SK-N-SH (cell line): ENCODE data around the gene ITGAE.

Source experiments
- CHD2 ChIP-seq: fragments of 150-350 bp; IDR thresholded peaks from 2 replicates; pipeline ENCODE4 v1.6.1; 2018; ENCODE audit warnings: low read length; ENCODE audit not compliant: partially characterized antibody
- EZH2phosphoT487 ChIP-seq: fragments of 200-600 bp; sonication (generic); IDR thresholded peaks from 2 replicates; pipeline ENCODE4 v1.6.1; 2017; ENCODE audit warnings: low read depth, mixed run types, mild to moderate bottlenecking, antibody characterized with exemption, moderate library complexity, borderline replicate concordance
- NRF1 ChIP-seq: IDR thresholded peaks from 2 replicates; pipeline ENCODE4 v1.6.1; 2012; ENCODE audit warnings: low read depth, mild to moderate bottlenecking, low read length
- POLR2AphosphoS5 ChIP-seq: IDR thresholded peaks from 2 replicates; pipeline ENCODE4 v1.6.1; 2012; ENCODE audit warnings: low read depth, low read length
- RCOR1 ChIP-seq: fragments of 150-350 bp; IDR thresholded peaks from 2 replicates; pipeline ENCODE4 v1.6.1; 2017; ENCODE audit warnings: antibody characterized with exemption, low read length
- REST ChIP-seq: IDR thresholded peaks from 2 replicates; pipeline ENCODE4 v1.6.1; 2012; ENCODE audit warnings: mild to moderate bottlenecking, low read depth, low read length, moderate library complexity
- TF ChIP-seq, protein P1 (sequence below): fragments of 200-600 bp; sonication (generic); IDR thresholded peaks from 2 replicates; pipeline ENCODE4 v1.6.1; 2017; ENCODE audit warnings: antibody characterized with exemption, mild to moderate bottlenecking, moderate library complexity
- TF ChIP-seq, protein P2 (sequence below): IDR thresholded peaks from 2 replicates; pipeline ENCODE4 v1.4.0; 2012; ENCODE audit warnings: low read depth

- TF ChIP-seq POLR2AphosphoS5 = no peak
- no peak for TF ChIP-seq CHD2
- TF ChIP-seq, protein P1, sequence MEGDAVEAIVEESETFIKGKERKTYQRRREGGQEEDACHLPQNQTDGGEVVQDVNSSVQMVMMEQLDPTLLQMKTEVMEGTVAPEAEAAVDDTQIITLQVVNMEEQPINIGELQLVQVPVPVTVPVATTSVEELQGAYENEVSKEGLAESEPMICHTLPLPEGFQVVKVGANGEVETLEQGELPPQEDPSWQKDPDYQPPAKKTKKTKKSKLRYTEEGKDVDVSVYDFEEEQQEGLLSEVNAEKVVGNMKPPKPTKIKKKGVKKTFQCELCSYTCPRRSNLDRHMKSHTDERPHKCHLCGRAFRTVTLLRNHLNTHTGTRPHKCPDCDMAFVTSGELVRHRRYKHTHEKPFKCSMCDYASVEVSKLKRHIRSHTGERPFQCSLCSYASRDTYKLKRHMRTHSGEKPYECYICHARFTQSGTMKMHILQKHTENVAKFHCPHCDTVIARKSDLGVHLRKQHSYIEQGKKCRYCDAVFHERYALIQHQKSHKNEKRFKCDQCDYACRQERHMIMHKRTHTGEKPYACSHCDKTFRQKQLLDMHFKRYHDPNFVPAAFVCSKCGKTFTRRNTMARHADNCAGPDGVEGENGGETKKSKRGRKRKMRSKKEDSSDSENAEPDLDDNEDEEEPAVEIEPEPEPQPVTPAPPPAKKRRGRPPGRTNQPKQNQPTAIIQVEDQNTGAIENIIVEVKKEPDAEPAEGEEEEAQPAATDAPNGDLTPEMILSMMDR = no peak
- TF ChIP-seq NRF1 = no peak
- no peak for TF ChIP-seq EZH2phosphoT487
- TF ChIP-seq RCOR1 = no peak
- TF ChIP-seq REST = no peak
- TF ChIP-seq, protein P2, sequence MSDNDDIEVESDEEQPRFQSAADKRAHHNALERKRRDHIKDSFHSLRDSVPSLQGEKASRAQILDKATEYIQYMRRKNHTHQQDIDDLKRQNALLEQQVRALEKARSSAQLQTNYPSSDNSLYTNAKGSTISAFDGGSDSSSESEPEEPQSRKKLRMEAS = no peak
Measured at GRCh38 chr17:3792481-3792880, 8.5 kb downstream of the ITGAE start.
